Hematopoietic multipotent progenitor cell treated with erythropoietin and hydrocortisone succinate and interleukin-3 and kit ligand, for 17 days (in vitro differentiated cells): Measurements from ENCODE around the gene SKI.
A peak's percentile ranks its signal among the peaks of the same experiment; 100 is the strongest.

Experiments used
- DNase-seq: peaks from one replicate; pipeline ENCODE4 v3.0.0-alpha.2; 2015; ENCODE audit warnings: low spot score

SKI gene

DNA sequence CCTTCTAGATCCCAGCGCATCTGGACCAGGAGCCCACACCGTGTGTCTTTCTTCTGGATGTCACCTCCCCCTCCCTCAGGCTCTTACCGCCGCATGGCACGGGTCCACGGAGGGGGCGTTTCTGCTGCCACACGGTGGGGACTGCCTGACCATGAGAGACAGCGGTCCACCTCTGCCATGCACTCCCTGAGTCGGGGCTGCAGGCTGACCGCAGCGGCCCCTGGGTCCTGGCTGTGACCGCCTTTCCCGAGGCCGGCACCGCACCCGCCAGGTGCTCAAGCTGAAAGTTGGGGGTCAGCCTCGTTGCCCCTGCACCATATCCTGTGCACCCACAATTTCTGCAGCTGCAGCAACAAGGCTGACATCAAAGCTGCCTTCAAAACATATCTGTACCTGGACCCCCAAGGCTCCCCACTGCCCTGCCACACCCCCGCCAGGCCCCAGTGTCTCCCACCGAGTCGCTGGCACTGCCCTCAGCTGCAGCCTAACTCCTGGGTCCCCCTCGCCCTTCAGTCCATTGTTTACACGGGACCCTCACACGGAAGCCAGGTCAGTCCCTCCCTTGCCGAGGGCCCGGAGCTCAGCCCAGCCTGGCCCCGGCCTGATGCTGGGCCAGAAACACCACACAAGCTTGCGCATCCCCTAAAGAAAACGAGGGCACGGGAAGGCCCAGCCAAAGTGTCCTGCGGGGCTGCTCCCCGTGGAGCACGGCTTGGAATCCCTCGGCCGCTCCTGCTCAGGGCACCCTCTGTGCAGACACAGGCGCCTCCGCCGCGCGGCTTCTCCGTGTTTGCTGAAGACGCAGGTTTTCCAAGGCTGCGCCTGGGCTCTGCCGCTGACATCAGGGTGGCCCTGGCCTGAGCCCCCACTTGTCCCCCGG is 111.3 kb downstream of the SKI start:
- DNase-seq: no peak

DNA sequence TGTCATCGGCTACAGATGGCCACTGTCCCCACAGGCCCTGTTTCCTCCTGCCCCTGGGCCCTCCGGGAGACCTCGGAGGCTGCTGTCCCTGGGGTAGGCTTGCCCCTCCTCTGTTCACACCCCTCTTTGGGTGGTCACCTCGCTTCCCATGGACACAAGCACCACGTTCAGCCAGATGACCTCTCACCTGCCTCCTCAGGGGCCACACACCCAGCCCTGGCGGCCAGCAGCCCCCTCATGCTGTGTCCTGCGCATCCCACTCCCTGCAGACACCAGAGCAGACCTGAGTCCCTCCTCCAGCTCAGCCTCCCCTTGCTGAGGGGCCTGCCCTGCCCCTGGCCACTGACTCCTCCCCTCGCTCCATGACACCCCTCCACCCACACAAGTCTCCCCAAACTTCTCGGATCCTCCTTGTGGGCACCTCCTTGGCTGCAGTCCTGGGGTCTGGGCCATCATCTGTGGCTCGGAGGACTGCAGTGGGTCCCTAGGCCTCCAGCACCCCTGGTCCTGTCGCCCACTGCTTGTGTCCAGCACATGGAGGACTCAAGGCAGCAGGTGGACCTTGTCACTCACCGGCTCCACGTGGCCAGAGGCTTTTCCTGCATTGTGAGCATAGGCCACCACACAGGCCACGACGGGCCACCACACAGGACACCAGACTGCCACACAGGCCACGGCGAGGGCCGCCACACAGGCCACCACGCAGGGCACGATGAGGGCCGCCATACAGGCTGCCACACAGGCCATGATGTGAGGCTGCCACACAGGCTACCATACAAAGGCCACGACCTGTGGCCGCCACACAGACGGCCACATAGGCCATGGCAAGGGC is 112.2 kb downstream of the SKI start:
- DNase-seq: no peak

DNA sequence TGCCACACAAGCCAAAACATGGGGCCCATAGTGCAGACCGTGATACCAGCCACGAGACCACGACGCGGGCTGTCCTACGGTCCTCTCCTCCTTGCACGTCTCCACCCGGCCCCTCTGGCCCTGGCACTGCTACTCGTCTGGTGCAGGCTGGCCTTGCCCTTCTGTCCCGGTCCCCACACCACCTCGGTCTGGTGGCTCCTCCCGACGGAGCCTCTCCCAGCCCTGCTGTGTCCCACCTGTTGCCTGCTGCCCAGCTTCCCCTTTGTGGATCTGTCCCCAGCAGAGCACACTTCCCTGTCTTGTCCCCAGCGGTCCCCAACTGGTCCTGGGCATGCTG is 112.8 kb downstream of the SKI start:
- no peak for DNase-seq

DNA sequence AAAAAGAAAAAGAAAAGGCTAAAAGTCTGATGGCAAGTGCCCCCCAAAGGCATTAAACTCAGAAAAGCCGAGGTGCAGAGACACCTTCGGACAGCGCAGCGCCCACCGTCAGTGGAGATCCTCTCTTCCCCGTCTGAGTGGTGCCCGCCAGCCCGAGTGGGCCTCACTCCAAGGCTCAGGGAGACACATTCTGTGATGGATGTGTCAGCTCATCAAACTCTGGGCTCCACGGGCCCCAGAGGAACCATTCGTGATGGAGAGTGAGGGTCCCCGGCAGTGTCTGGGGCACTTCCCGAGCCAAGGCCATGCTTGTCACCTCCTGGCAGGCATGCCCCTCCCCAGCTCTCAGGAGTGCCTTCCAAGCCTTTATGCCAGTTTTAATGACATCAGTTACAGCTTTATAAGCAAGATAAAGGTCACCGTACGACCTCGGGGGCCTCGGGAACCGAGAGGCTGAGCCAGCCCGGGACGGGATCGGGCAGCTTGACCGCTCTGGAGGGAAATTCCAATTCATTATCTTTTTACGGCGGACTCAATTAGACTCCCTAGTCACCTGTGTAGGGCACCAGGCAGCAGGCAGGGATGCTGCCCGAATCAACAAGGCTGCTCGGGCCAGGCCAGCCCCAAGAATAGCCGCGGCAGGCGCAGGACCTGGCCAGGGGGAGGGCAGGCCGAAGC is 113.7 kb downstream of the SKI start:
- DNase-seq: no peak

DNA sequence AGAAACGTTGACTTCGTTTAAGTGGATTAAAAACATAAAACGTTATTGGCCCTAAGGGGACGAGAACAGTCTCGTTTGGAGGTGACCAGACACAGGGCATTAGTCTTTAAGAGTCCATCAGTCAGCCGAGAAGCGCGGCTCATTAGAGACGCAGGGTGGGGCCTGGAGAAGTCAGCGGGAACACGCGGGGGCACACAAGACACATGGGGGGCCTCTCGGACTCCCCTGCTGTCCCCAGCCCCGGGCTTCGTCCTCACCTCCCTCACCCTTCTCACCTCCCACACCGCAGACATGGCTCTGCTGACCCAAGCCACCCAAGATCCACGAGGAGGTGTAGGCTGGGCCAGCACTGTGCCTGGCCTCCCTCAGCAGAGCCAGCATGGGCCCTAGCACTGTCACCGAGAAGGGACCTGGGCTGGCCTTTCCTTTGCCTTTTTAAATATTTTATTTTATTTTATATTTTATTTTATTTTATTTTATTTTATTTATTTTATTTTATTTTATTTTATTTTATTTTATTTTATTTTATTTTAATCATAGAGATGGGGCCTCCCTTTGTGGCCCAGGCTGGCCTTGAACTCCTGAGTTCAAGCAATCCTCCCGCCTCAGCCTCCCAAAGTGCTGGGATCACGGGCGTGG is 114.4 kb downstream of the SKI start:
- no peak for DNase-seq

DNA sequence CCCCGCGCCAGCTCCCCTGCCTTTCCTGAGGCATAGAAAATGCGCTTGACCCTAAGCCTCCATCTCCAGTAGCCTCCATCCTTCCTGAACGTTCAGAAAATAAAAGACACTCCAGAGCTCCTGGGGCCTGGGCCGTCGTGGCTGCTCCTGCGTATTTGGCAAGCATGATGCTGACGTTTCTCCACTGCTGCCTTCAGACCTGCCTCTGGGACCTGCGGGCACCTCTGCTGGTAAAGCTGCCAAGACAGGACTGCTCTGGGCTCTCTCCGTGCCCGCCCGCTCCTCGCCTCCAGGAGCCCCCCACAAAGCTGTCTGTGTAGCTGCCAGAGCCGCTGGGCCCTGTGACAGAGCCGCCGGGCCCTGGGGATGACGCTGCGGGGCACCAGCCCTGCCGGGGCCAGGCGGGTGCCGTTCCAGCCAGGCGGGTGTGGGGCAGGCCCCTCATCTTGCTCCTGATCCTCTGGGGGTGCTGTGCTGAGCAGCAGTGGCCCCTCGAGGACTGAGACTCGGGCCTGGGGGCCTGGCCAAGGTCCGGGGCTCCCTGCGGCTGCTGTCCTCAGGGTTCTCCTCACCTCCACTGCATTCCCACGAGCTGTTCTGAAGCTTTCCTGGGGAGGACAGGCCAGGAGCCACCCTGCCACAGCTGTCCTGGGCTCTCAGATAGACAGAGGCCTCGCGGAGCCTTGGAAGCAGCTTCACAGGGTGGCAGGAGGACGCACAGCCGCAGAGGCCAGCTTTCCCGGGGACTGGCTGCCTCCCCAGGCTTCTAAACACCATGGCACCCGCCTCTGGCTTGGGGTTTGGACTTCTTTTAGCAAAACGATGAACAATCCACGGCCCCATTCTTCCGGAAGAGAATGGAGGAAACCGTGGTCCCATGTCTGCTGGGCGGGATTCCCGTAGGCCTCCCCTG is 115.2 kb downstream of the SKI start:
- no peak for DNase-seq

DNA sequence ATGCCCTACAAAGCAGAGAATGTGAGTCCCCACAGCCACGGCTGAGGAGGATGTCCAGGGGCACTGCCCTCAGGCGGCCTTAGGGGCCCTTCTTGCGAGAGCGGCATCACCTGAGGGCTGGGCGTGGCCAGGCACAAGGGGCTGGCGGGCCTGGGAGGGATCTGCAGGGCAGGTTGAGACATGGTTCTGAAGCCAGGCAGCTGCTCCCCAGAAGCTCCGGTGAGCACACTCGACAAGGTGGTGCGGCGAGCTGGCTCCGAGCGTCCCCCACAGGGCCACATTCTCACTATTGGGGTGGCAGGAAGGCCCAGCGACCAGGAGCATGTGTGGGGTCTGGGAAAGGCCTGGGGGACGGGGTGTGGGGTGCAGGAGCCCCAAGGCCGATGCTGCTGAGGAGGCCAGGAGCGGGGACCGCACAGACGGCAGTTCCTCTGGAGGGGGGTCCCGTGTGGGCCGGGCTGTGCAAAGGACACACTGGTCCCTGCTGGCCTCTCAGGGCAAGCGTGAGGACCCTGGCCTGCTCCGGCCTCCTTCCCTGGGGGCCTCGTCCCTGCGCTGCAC is 116.1 kb downstream of the SKI start:
- no peak for DNase-seq

DNA sequence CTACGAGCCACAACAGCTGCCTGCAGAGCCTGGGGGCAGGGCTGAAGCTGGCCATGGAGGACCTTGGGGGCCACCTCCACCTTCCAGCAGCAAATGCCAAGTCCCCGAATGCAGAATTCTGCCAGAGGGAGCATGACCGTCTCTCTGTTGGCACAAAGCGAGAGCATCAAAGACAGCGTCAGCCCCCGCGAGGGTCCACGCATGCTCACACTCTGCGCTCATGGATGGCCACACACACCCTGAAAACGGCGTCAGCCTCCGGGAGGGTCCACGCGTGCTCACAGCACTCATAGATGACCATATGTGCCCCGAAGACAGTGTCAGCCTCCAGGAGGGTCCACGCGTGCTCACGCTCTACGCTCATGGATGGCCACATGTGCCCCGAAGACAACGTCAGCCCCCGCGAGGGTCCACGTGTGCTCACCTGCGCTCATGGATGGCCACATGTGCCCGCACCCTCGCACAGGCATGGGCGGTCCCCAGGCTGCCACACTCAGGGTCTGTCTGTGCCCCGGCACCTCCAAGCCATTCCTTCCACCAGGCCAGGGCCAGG is 116.7 kb downstream of the SKI start:
- no peak for DNase-seq

DNA sequence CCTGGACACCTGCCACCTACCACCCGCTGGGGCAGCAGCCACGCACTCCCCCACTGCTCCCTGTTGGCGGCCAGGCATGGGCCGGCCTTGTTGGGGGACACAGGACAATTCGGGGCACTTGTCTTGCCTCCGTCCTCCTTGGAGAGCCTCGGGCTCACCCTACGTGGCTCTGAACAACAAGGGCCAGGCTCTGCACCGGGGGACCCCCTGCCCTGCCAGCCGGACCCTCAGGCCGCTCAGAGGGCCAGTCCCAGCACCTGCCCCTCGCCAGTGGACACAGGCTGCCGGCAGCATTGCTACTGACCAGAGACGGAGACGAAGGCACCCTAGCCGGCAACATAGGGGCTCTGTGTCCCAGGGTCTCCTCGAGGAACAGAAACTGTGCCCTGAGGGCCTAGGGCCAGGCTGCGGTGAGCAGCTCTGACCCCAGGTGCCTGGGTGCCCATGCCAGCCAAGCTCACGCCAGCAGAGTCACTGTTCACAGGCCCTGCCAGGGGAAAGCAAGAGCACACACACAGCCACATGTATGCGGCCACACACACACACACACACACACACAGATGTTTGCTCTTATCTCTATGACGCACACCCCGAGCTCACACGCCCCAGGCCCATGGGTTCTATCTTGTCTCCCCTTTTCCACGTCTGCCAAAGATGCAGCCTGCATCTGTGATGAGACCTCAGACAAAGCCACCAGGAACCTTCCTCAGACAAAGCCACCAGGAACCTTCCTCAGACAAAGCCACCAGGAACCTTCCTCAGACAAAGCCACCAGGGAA is 117.4 kb downstream of the SKI start:
- peak; percentile 30 for DNase-seq

DNA sequence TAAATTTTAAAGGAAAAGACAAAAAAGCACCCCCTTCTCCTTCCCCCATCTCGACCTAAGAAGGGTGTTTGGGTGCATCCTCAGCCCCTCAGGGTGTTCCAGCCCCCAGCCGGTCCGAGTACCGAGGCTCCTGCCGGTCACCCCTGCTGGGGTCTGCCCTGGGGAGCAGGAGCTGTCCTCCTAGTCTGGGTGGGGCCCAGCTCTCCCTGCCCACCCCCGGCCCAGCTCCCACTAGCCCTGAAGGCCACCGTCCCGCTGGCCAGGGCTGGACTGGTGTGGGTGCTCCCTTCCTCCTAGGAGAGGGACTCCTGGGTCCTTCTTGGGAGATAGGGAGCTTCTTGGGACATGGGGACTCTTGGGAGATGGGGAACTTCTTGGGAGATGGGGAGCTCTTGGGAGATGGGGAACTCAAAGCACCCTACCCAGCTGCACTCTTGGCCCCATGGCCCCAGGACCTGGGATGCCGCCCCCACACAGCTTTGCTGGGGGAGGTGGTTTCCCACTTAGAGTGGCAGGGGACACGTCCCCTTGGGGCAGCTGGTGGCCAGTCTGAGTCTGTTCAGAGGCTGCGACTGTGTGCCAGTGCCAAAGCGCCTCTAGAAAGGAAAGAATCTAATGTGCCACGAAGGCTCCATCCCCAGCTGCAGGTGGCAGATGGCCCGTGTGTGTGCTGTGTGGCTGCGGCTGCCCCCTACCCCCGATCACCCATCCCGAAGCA is 118.7 kb downstream of the SKI start:
- DNase-seq: no peak

DNA sequence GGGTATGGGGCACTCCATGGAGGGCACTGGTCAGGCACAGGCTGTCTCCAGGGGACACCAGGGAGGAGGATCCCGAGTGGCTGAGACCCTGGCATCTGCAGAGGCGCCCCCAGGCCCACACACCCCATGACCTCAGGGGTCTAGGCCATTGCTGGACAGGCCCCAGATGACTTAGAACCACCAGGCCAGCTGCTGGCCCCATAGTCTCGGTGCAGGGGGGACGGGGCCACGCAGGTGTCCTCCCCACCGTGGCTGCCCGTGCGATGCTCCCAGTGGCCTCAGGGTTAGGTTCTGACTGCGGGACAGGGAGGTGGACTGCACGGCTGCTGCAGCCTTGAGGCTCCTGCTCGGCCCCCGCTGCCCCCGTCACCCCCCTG is 119.3 kb downstream of the SKI start:
- no peak for DNase-seq

DNA sequence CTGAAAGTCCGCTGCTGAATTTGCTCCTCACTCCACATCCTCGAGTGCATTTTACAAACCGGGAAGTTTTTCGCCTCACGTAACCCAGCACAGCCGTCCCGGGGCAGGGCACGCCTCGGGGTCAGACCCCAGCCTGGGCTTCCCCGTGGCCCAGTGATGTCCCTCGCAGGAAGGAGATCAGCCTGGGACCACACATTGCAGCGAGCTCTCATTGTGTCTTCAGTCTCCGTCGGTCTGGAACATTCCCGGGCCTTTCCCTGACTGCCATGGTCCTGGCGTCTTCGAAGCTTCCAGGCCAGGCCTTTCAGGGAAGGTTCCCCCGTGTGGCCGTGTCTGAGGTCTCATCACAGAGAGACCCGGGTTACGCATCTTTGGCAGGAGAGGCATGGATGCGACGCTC is 119.8 kb downstream of the SKI start:
- DNase-seq: no peak

DNA sequence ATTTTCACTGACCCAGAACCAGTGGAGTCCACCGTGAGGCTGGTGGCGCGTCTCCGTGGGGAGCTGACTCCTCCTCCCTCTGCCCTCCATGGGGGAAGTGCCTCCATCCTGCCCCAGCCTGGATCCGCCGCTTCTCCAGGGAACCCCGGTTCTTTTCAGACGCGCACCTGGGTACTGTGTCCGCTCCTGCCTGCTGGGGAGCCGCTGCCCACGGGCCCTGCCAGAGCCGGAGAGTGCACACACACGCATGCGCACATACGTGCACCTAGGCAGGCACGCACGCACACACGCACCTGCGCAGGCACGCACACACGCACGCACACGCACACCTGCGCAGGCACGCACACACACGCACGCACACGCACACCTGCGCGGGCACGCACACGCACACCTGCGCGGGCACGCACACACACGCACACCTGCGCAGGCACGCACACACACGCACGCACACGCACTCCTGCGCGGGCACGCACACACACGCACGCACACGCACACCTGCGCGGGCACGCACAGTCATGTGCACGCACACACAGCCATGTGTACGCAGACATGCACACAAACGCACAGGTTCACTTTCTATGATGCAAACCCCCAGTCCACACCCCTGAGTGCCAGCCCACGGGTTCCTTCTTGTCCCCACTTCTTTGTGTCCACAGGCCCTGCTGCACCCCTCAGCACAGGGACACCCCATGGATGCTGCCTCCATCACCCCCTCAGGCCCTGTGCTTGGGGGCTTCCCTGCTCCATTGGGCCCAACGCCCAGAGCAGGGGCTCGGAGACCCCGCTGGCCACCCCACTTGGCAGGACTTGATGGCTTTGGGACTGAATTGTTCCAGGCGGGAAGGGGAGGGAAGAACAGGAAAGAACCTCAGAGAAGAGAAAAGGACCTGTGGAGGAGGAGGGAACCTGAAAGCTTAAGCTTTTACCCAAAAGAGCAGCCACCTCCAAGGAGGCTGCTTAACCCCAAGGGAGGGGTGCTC is 120.5 kb downstream of the SKI start:
- no peak for DNase-seq

DNA sequence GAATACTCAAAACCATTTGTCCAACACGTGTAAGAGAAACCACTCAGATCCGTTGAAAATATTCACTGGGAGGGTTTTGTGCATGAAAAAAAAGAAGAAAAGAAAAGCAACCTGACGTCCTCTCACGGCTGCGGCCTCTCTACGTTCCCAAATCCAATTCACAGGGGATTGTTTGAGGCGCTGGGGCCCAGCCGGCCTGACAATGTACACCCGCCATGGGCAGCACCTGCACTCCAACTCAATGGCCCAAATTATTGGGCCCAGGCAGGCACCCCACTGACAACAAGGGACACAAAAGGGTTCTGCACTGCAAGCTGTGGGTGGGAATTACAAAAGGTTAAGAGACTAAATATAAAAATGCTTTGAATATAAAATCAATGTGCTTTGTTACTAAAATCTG is 121.7 kb downstream of the SKI start:
- no peak for DNase-seq

DNA sequence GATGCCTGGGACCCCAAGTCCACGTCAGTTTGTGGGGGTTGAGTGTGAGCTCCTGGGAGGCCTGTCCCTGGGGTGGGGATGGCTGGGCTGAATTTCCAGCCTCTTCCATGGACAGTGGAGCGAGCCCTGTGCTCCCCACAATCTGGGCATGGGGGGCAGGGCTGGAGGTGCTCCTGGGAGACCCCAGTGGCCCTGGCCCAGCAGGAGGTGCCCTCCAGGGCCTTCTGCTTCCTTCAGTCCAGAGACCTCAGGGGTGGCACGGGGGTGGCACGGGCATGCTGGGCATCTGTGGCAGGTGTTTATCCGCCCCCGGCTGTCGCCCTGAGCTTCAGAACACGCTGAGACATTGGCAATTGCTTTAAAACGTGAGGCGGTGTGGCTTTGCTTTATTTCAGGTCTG is 122.4 kb downstream of the SKI start:
- DNase-seq: no peak

DNA sequence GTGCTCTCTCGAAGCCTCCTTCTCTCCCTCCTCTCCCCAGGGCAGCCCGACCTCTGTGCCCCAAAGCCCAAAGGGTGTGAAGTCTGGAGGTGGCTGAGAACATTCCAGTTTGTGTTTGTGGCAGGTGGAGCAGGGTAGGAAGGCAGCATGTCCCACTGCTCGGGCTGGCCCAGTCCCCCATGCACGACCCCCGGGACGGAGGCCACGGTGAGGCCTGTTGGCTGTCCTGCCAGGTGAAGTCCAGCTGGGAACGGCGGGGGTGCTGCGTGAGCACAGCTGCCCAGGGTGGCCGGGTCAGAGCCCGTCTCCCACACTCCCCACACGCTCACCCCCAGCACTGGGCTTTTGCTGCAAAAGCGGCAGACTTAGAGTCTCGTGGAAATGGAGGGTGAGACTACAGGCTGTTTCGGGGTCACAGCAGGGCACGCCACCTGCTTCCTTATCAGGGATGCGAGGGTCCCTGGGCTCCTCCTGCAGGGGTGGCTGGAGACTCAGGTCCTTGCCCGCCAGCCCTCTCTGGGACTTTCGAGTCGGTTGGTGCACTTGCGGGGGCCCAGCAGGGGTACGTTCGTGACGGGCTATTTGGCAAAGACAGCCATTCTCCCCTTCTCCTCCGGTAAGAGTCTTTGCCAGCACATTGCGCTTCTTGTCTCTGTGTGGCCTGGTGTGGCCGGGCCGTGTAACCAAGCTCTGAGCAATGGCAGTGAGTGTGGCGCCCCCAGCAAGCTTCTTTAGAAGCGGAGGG is 123.0 kb downstream of the SKI start:
- DNase-seq: no peak

DNA sequence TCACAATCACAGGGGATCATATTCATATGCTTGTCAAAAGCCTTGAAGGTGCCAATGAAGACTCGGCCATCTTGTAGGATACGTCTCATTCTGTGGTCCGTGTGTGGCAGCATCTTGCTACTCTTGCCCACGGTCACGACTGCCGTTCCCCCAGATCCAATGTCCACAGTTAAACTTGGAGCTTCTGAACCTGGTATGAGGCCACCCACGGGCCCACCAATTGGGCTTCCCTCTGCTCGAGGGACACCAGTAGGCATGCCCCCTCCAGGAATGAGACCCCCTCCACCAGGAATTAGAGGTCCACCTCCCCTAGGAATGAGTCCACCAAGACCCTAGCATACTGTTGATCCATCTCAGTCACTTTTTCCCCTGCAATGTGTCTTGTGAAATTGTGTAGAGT is 123.6 kb downstream of the SKI start:
- no peak for DNase-seq
